ENCODE data around the gene NPHP3. TPM values are rescaled to one million over a fixed set of nuclear protein-coding genes. Genes with fewer than 3 reads are reported as not detected.

NPHP3 gene
- total RNA-seq, 4 donors from 2014 or later = 34.4 to 74.8 (median 63.9) TPM

- no peak overlapping the region for H3K4me3 ChIP-seq (replicated peaks in 1 of 3)
- no peaks in the 10 kb centered on the region for H3K27me3 ChIP-seq
- no peak overlapping the region for H3K27ac ChIP-seq
- TF ChIP-seq CTCF (IDR thresholded peaks at IDR 0.05) (no peak), POLR2A (IDR thresholded peaks at IDR 0.05) (no peak)
- WGBS, 2 donors = 86 to 90% methylated on average over 5 of the region's 5 CpGs
- peaks cover 11 to 14% of the 10 kb centered on the region in 2 donors for H3K36me3 ChIP-seq
- intact Hi-C loops (cut with DNase I) = no loop called here
- H3K4me1 ChIP-seq = no peaks in the 10 kb centered on the region
- no peaks in the 10 kb centered on the region for H3K9me3 ChIP-seq
- DNase-seq = no peak
Measured at GRCh38 chr3:132713977-132714727, 8.1 kb downstream of the NPHP3 start.

DNA sequence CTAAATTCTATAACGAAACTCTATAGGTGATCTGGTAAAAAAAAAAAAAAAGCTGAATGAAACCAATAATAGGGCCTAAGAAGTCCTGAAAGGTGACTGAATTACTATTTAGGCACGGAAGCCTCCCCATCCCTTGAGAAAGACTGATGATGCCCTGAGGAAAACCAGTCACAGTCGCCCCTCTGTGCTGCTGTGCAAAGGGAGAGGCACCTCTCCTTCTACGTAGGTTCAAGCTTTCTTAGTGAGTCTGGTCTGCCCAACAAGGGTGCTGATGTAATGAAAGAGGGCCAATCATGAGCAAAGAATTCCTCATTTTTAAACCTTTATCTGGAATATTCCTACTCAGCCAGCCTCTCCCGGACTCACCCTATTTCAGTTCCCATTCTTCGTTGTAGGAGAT is 11.9 kb downstream of the NPHP3 start:
- Histone ChIP-seq H3K9me3 (no peaks in the 10 kb centered on the region), H3K4me3 (replicated peaks in 1 of 3) (no peak overlapping the region), H3K36me3 (peaks cover 10 to 16% of the 10 kb centered on the region in 2 donors), H3K27ac (no peak overlapping the region), H3K4me1 (no peaks in the 10 kb centered on the region), H3K27me3 (no peaks in the 10 kb centered on the region)
- intact Hi-C loops (cut with DNase I) = no loop called here
- 91 to 94% methylated on average over 6 of the region's 6 CpGs for WGBS, 2 donors
- TF ChIP-seq POLR2A (IDR thresholded peaks at IDR 0.05) (no peak), CTCF (IDR thresholded peaks at IDR 0.05) (no peak)
- DNase-seq = no peak

DNA sequence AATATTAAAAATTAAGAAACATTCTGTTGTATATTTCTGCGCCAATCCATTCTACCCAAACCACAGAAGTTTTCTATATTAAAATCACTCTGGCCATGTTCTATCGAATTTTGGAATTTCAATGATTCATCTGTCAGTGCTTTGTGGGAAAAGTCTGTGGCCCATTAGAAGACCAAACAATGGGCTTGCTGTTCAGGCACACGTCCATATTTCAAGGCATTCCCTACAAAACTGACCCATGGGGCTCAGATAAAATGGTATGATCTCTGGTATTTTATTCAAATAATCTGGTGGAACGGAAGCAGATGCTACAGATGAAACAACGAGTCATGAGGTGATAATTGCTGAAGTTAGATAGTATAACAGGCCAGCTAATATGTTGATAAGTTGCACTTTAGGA is 12.4 kb downstream of the NPHP3 start:
- WGBS, 2 donors = 88 to 89% methylated on average over 5 of the region's 5 CpGs
- intact Hi-C loops (cut with DNase I) = no loop called here
- no peak overlapping the region for H3K4me3 ChIP-seq (replicated peaks in 1 of 3)

DNA sequence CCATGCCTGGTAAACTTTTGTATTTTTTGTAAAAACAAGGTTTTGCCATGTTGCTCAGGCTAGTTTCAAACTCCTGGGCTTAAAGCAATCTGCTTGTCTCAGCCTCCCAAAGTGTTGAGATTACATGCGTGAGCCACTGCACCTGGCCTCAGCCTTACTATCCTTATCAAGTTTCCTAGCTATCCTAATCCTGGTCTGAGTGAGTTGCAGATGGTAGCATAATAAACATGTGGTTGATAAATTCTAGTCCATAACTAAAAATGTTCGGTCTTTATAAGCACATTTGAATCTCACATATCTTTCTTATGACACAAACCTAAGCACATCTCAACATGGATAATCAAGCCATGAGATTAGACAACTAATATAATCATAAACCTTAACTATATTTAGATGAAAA is 18.5 kb downstream of the NPHP3 start:
- TF ChIP-seq CTCF (IDR thresholded peaks at IDR 0.05) = no peak
- no peak for TF ChIP-seq POLR2A (IDR thresholded peaks at IDR 0.05)
- H3K9me3 ChIP-seq = no peaks in the 10 kb centered on the region
- no peaks in the 10 kb centered on the region for H3K4me1 ChIP-seq
- intact Hi-C loops (cut with DNase I) = no loop called here
- H3K36me3 ChIP-seq = peaks cover 29 to 51% of the 10 kb centered on the region in 2 donors
- H3K27ac ChIP-seq = no peak overlapping the region
- H3K4me3 ChIP-seq (replicated peaks in 1 of 3) = no peak overlapping the region
- WGBS, 2 donors = 99 to 100% methylated on average over 2 of the region's 2 CpGs
- no peak for DNase-seq
- no peaks in the 10 kb centered on the region for H3K27me3 ChIP-seq

More for the DNA sequence above, 12.4 kb downstream of the NPHP3 start:
- no peak overlapping the region for H3K27ac ChIP-seq
- H3K27me3 ChIP-seq = no peaks in the 10 kb centered on the region
- no peak for DNase-seq
- peaks cover 10 to 17% of the 10 kb centered on the region in 2 donors for H3K36me3 ChIP-seq
- TF ChIP-seq CTCF (IDR thresholded peaks at IDR 0.05) = no peak
- no peaks in the 10 kb centered on the region for H3K4me1 ChIP-seq
- no peaks in the 10 kb centered on the region for H3K9me3 ChIP-seq

GRCh38 chr3:132695422-132695821 is 26.8 kb downstream of the NPHP3 start:
- H3K4me1 ChIP-seq = no peaks in the 10 kb centered on the region
- H3K36me3 ChIP-seq = peaks cover 46 to 53% of the 10 kb centered on the region in 2 donors
- intact Hi-C loops (cut with DNase I) = no loop called here
- WGBS, 2 donors = 89 to 96% methylated on average over 1 of the region's 1 CpG
- no peak overlapping the region for H3K4me3 ChIP-seq (replicated peaks in 1 of 3)
- H3K27me3 ChIP-seq = no peaks in the 10 kb centered on the region
- H3K27ac ChIP-seq = no peak overlapping the region
- no peaks in the 10 kb centered on the region for H3K9me3 ChIP-seq
- TF ChIP-seq POLR2A (IDR thresholded peaks at IDR 0.05) (no peak), CTCF (IDR thresholded peaks at IDR 0.05) (no peak)
- DNase-seq = no peak

All from thyroid gland (tissue), 4 donors.